Activated B cell treated with CpG ODN at 0.5 μM for 24 hours (primary cell): ENCODE data around the gene TMEM131L. TPM values are rescaled to one million over a fixed set of nuclear protein-coding genes. Genes with fewer than 3 reads are reported as not detected.
A peak's percentile ranks its signal among the peaks of the same experiment; 100 is the strongest.
"Not testable (repeated sequence)": the region's sequence is repeated elsewhere in the genome, so short reads cannot be mapped to it uniquely, and the experiment has no call there.

ENCODE experiments used
- ATAC-seq: fragments of 200-7000 bp; cut with Tn5 transposase; one replicate; pipeline ENCODE4 v1.10.0; 2021; ENCODE audit warnings: low read depth, mild to moderate bottlenecking, moderate library complexity
- CTCF ChIA-PET: fragments of 350-600 bp; sonication (Branson Sonifier 250); formaldehyde crosslinking; loops from one replicate; lab custom pipeline; 2021; ENCODE audit warnings: antibody characterized with exemption; lab: Charles Lee
- POLR2A ChIA-PET: fragments of 350-600 bp; sonication (Branson Sonifier 250); formaldehyde crosslinking; loops from one replicate; lab custom pipeline; 2021; ENCODE audit warnings: antibody characterized with exemption; lab: Charles Lee
- DNase-seq: peaks from one replicate; pipeline ENCODE4 v3.0.0; 2022
- H3K27ac Mint-ChIP-seq: one replicate; pipeline ENCODE4 v1.8.0; 2020; ENCODE audit warnings: mixed read lengths
- H3K27me3 Mint-ChIP-seq: one replicate; pipeline ENCODE4 v1.8.0; 2021; ENCODE audit warnings: mixed read lengths
- H3K36me3 Mint-ChIP-seq: one replicate; pipeline ENCODE4 v1.8.0; 2021; ENCODE audit warnings: low read depth, mixed read lengths
- H3K4me1 Mint-ChIP-seq: one replicate; pipeline ENCODE4 v1.8.0; 2021; ENCODE audit warnings: mixed read lengths
- H3K4me3 Mint-ChIP-seq: one replicate; pipeline ENCODE4 v1.8.0; 2020; ENCODE audit warnings: mild to moderate bottlenecking, mixed read lengths
- H3K9me3 Mint-ChIP-seq: one replicate; pipeline ENCODE4 v1.8.0; 2020; ENCODE audit warnings: mixed read lengths
- intact Hi-C: fragments of 100-400 bp; cut with micrococcal nuclease; formaldehyde crosslinking; loops from one replicate; pipeline ENCODE4 v1.15.1; 2024
- total RNA-seq: library from RNA; stranded (reverse); gene quantifications from 2 replicates; pipeline ENCODE4 v1.2.3, GENCODE V29; 2022
- TF ChIP-seq, protein P1 (sequence below): fragments of 200-600 bp; IDR thresholded peaks from one replicate; pipeline ENCODE4 v1.8.0; 2022; ENCODE audit warnings: antibody characterized with exemption, mild to moderate bottlenecking

Gene TMEM131L
- total RNA-seq, 1 donor from 2014 or later = 193 TPM

DNA sequence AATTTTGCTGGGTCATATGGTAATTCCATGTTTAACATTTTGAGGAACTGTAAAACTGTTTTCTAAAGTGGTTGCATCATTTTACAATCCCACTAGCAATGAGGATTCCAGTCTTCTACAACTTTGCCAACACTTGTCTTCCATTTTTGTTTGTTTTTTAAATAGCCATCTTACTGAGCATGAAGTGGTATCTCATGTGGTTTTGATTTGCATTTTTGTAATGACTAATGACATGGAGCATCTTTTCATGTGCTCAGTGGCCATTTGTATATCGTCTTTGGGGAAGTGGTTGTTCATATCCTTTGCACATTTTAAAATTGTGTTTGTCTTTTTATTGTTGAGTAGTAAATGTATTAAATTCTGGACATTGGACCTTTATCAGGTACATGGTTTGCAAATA is 94.7 kb downstream of the TMEM131L start:
- intact Hi-C loops = loop anchor here (2.0 kb wide), 2 partner anchors 14 kb away; no protein-coding TSS in a partner anchor
- peak; percentile 74 for ATAC-seq

DNA sequence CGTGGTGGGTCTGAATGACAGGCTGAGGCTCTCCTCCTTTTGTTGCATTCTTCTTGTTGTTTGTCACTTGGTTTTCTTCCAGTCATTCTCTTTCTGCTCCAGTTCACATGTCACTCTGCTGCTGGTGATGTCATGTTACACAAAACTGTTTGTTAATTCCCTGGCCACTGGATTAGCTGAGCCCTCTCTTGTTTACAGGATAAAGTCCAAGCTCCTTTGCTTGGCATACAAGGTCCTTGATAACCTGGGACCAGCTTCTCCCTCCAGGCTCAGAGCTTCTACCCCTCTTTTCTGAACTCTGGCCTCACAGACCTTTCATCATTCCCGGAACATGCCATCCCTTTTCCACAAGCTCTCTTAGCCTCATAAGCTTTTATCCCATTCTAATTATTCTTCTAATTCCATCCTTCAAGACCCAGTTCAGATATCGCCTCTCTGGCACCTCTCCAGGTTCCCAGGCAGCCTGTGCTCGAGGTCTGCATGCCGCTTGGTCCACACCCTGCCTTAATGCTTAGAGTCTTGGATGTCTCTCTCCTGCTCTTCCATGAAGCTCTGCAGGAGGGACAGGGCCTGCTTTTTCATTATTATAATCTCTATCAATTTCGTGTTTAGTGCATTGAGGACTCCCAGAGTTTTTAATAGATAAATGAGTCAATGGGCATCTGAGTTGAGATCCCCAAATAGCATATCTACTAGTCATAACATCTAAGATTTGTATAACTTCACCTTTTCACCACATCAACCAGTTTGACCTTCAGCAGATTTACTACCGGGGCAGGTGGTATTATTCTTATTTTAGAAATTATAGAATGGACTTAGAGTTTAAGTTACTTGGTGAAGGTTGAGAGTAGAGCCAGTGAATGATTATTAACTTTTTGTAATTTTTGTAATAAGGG is 98.7 kb downstream of the TMEM131L start:
- CTCF ChIA-PET = interaction anchor here (0.9 to 1.8 kb wide), 3 partner anchors 9 to 132 kb away, joined by 3 to 4 read pairs (median 4); no protein-coding TSS in a partner anchor
- TF ChIP-seq, protein P1, sequence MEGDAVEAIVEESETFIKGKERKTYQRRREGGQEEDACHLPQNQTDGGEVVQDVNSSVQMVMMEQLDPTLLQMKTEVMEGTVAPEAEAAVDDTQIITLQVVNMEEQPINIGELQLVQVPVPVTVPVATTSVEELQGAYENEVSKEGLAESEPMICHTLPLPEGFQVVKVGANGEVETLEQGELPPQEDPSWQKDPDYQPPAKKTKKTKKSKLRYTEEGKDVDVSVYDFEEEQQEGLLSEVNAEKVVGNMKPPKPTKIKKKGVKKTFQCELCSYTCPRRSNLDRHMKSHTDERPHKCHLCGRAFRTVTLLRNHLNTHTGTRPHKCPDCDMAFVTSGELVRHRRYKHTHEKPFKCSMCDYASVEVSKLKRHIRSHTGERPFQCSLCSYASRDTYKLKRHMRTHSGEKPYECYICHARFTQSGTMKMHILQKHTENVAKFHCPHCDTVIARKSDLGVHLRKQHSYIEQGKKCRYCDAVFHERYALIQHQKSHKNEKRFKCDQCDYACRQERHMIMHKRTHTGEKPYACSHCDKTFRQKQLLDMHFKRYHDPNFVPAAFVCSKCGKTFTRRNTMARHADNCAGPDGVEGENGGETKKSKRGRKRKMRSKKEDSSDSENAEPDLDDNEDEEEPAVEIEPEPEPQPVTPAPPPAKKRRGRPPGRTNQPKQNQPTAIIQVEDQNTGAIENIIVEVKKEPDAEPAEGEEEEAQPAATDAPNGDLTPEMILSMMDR = no peak
- H3K4me1 Mint-ChIP-seq = peaks cover 55% of the 10 kb centered on the region
- ATAC-seq = no peak
- peaks cover 6% of the 10 kb centered on the region for H3K9me3 Mint-ChIP-seq
- H3K27me3 Mint-ChIP-seq = no peaks in the 10 kb centered on the region
- intact Hi-C loops = no loop called here
- POLR2A ChIA-PET = interaction anchor here (0.6 to 0.8 kb wide), 2 partner anchors 71 to 97 kb away, joined by 3 to 6 read pairs; no protein-coding TSS in a partner anchor
- peaks cover 82% of the 10 kb centered on the region for H3K36me3 Mint-ChIP-seq
- no peak overlapping the region for H3K4me3 Mint-ChIP-seq
- H3K27ac Mint-ChIP-seq = peak overlapping the region; percentile 69
- no peak for DNase-seq

More for the DNA sequence above, 94.7 kb downstream of the TMEM131L start:
- TF ChIP-seq, protein P1 = no peak
- Mint-ChIP-seq H3K4me3 (no peak overlapping the region), H3K36me3 (peaks cover 84% of the 10 kb centered on the region), H3K9me3 (peaks cover 6% of the 10 kb centered on the region), H3K27ac (peak overlapping the region; percentile 51), H3K4me1 (peaks cover 42% of the 10 kb centered on the region), H3K27me3 (no peaks in the 10 kb centered on the region)
- CTCF ChIA-PET = no interaction called here
- POLR2A ChIA-PET = no interaction called here
- no peak for DNase-seq

DNA sequence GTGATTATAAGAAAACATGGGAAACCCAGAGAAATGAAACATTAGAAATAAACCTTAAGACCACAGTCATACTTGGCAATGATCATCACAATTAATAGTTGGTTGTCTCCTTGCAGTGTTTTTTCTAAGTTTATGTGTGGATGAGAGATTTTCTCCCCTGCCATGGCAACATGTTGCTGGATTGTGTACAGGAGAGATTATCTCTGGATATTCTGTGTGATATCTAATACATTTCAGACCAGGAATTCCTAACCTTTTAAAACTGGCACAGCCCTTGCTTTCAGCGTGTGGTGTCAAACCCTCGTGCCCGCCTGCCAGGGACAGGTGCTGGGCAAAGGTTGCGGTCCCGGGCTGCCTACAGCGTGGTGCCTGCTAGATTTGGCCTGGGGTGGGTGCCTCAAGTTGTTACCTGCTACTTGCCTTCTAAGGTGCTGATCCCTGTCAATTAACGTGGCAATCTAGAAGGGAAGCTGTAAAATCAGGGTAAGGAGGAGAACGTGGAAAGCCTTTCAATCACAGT is 100.5 kb downstream of the TMEM131L start:
- POLR2A ChIA-PET = no interaction called here
- no peak overlapping the region for H3K4me3 Mint-ChIP-seq
- peaks cover 81% of the 10 kb centered on the region for H3K36me3 Mint-ChIP-seq
- H3K27me3 Mint-ChIP-seq = no peaks in the 10 kb centered on the region
- no peak overlapping the region for H3K27ac Mint-ChIP-seq
- intact Hi-C loops = no loop called here
- no peaks in the 10 kb centered on the region for H3K9me3 Mint-ChIP-seq
- H3K4me1 Mint-ChIP-seq = peaks cover 55% of the 10 kb centered on the region
- ATAC-seq (no peak), DNase-seq (no peak)
- CTCF ChIA-PET = interaction anchor here (1.1 kb wide), 1 partner anchor 221 kb away, joined by 3 read pairs; no protein-coding TSS in a partner anchor
- TF ChIP-seq, protein P1 = no peak

DNA sequence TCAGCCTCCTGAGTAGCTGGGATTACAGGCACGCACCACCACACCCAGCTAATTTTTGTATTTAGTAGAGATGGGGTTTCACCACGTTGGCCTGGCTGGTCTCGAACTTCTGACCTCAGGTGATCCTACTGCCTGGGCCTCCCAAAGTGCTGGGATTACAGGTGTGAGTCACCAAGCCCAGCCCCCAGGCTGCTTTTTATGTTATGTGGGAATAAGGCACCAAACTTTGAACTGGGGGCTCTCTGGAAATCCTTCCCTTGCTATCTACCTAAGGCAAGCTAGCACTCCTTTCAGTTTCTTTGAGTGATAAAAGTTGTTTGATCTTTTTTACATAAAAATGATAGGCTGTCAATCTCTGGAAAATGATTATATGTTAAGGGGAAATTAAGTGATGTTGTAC is 101.5 kb downstream of the TMEM131L start:
- CTCF ChIA-PET = interaction anchor here (0.5 to 1.6 kb wide), 4 partner anchors 73 to 222 kb away, joined by 3 to 4 read pairs (median 3); no protein-coding TSS in a partner anchor
- ATAC-seq, H3K9me3 Mint-ChIP-seq, H3K4me3 Mint-ChIP-seq, H3K27me3 Mint-ChIP-seq, DNase-seq, POLR2A ChIA-PET, intact Hi-C loops: not testable (repeated sequence)
- peaks cover 81% of the 10 kb centered on the region for H3K36me3 Mint-ChIP-seq
- peak overlapping the region; percentile 59 for H3K27ac Mint-ChIP-seq
- peaks cover 59% of the 10 kb centered on the region for H3K4me1 Mint-ChIP-seq

DNA sequence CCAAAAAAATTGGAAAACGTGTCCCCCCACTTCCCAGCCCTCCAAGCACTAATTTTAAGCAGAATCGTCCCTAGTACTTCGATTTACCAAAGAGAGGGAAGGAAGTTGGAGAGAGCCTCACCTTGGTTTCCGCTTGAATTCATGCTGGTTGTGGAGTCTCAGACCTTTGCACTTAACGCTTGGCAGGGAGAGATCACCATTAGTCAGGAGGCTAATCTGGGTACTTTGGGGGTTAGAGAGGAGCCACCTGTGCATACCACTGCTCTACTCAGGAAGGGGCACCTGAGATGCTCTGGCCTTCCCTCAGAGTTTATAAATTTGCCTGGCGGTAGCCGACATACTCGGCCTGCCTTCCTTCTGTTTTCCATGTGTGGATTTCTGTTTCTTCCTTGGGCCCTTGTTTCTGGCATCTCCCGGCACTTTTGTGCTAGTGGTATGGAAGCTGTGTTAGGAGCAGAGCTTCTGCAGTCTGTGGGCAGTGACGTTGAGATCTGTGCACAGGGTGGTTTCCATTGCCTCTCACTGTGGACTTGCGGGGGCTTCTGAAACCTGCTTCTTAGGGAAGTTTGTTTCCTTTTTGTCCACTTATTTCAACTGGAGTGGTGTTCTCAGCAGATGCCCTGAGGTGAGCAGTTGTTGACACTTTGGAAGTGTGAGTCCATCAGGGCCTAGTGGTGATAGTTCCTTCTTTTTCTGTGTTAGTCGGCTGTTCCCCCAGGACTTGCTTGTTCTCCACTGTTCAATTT is 104.2 kb downstream of the TMEM131L start:
- ATAC-seq (peak; percentile 17), DNase-seq (no peak)
- H3K27me3 Mint-ChIP-seq = no peaks in the 10 kb centered on the region
- TF ChIP-seq, protein P1 = no peak
- H3K4me3 Mint-ChIP-seq = peak overlapping the region; percentile 44
- intact Hi-C loops = loop anchor here (10.0 kb wide), 1 partner anchor 346 kb away; no protein-coding TSS in a partner anchor
- peaks cover 73% of the 10 kb centered on the region for H3K36me3 Mint-ChIP-seq
- H3K27ac Mint-ChIP-seq = peak overlapping the region; percentile 74
- POLR2A ChIA-PET = interaction anchor here (0.6 to 4.8 kb wide), 2 partner anchors 104 to 134 kb away, joined by 8 to 40 read pairs; partner anchors contain the start of gene TMEM131L
- CTCF ChIA-PET = interaction anchor here (1.4 to 1.7 kb wide), 3 partner anchors 73 to 225 kb away, joined by 3 to 11 read pairs (median 4); no protein-coding TSS in a partner anchor
- H3K9me3 Mint-ChIP-seq = no peaks in the 10 kb centered on the region
- H3K4me1 Mint-ChIP-seq = peaks cover 73% of the 10 kb centered on the region
